Cerebellar nuclear complex (tissue), 1 donor: ENCODE results near the gene MSI2.

Experiments
- DNase-seq, 2 experiments: peaks; one replicate each; lab custom pipeline; 2025; lab: John Stamatoyannopoulos, UW

Gene MSI2

GRCh38 chr17:57578608-57579225 lies 322.4 kb downstream of the MSI2 start:
- DNase-seq = no peak

- DNase-seq = no peak
Observed at GRCh38 chr17:57579245-57579644, 322.9 kb downstream of the MSI2 start.

DNA sequence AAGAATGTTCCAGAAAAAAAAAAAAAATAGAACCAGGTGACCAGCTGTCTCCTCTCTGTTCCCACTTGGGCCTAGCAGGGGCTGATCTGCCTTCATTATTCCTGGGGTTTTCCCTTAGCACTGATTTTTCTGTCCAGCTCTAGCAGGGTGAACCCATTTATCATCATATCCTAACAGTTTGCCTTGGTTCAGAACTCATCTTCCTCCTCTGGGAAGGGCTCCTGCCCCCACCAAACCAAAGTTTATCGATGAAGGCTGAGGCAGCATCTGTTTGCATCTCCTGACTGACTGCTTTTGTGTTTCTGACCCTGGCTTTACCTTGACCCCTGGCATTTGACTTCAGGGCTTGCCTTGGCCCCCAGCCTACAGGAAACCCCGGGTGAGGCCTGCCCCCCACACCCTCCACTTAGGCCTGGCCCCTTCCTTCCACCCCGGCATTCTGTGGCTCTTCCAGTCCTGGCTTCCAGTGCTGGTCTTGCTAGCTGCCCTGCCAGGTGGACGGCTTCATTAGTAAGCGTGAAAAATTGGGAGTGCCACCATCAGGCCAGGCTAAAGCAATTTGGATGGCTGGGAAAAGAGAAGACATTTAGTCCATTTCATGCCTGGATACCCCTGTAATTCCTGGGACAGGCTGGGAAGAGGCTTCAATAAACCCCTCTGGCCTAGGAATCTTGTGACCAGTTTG lies 323.9 kb downstream of the MSI2 start:
- DNase-seq = no peak

DNA sequence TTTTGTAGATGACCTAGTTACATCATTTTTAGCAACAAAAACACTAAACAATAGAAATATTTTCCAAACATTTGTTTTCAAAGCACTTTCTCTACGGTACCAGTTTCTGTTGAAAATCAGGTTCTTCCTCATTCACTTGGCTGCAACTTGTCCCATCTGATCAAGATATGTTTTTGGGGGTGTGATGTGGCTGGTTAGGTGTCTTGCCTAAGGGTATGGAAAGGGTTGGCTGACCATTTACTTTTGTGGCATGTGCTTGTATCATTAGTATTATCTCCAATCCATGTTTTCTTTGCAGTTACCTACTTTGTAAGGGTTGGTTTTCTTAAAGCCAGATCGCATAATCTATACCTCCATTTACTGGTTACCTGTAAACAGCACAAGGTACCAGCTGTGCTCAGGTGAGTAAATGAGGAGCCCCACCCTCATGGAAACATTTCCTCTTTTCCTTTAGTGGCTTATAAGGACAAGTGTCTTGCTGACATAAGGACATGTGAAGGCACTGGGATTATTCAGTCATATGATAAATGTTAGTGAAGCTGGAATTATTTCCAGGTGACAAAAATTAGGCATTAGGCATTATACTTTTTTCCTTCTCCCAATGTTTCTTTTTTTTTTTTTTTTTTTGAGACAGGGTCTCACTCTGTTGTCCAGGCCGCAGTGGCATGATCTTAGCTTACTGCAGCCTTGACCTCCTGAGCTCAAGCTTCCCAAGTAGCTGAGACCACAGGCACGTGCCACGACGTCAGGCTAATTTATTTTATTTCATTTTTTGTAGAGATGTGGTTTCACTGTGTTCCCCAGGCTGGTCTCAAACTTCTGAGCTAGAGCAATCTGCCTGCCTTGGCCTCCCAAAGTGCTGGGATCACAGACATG lies 326.8 kb downstream of the MSI2 start:
- no peak for DNase-seq

- no peak for DNase-seq
Observed at GRCh38 chr17:57584050-57584551, 327.8 kb downstream of the MSI2 start.

DNA sequence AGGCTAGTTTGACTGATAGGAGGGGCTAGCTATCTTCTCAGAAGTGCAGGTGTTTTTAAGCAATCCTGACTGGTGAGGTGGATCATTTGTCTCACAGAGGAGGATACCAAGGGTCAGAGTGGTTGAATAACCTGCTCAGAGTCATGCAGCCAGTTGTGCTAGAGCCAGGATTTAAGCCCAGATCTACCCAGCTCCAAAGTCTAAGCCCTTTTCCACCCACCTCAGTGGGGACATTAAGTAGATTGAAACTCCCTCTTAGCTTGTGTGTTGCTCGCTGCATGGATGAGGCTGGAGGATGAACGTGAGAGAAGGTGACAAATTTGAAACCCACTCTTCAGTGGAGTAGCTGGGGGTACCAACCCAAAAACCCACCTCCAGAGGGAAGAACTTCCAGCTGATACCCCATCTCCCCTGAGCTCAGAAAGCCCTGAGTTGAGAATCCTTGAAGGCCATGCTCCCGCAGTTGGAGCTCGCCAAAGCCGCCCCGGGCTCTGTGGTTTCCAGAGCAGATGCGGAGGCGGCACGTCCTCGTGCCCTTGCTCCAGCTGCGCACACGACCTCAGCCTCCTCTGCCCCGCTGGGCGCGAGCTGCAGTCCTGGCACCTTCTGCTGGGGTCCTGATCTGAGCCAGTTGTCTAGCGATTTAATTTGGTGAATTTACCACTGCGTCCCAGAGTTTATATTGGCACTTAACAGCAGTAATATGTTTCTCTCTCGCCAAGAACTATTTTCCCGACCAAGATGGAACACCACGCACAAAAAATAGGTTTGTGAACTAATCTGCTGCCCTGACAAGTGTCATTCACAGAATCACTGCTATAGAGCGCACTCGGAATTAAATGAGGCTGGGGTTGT lies 329.2 kb downstream of the MSI2 start:
- no peak for DNase-seq

- DNase-seq = no peak
Observed at GRCh38 chr17:57586196-57586740, 329.9 kb downstream of the MSI2 start.

GRCh38 chr17:57586742-57587141 lies 330.4 kb downstream of the MSI2 start:
- DNase-seq = no peak

GRCh38 chr17:57587193-57587969 lies 331.1 kb downstream of the MSI2 start:
- DNase-seq = no peak

GRCh38 chr17:57588086-57588485 lies 331.8 kb downstream of the MSI2 start:
- DNase-seq = no peak

GRCh38 chr17:57589151-57590034 lies 333.1 kb downstream of the MSI2 start:
- no peak for DNase-seq

DNA sequence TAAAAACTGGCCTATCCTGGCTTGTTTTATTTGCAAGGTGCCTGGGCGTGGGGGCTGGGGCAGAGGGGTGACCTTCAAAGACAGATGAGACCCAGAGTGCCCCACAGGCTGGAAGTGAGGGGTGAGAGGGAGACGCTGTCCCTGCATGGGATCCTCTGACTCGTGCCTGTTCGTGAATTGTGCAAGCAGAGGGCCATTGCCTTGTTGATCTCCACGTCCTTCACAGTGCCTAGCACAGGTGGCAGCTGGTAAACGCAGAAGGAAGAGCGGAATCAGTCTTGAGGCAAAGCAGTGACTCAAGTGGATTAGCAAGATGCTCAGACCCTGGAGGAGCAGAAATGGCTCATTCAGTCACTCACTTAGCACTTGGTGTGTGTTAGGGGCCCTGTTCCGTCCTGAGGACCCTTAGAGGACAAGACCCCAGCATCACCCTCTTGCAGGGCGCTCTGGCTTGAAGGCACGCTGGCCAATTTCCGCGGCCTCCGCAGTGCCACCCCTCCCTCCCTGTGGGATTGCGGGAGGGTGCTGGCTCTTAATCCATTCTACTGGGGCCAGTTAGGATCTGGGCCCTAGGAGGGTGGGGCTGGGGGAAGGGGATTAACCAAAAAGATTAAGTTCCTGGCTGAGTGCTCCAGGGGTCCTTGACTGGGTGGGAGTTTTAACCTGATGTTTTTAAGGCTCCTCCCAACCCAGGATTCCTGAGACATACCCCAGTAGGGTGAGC lies 337.6 kb downstream of the MSI2 start:
- DNase-seq = no peak

- no peak for DNase-seq
Observed at GRCh38 chr17:57594767-57595166, 338.4 kb downstream of the MSI2 start.

- no peak for DNase-seq
Observed at GRCh38 chr17:57595426-57595825, 339.1 kb downstream of the MSI2 start.

GRCh38 chr17:57595947-57596695 lies 339.8 kb downstream of the MSI2 start:
- DNase-seq = no peak

- no peak for DNase-seq
Observed at GRCh38 chr17:57597101-57597500, 340.8 kb downstream of the MSI2 start.

GRCh38 chr17:57597531-57598453 lies 341.5 kb downstream of the MSI2 start:
- peak in 1 of 2 experiments; percentile 30 for DNase-seq
